Parathyroid adenoma (tissue), 2 donors: ENCODE data around the gene SLC7A5.

Experiments used
- H2AFZ ChIP-seq: fragments of 300-600 bp; sonication (generic); one replicate; pipeline ENCODE4 v1.7.0; 2017; ENCODE audit warnings: antibody characterized with exemption, mild to moderate bottlenecking
- H3K27ac ChIP-seq: fragments of 300-600 bp; sonication (generic); one replicate; pipeline ENCODE4 v1.7.0; 2017
- H3K27me3 ChIP-seq: fragments of 300-600 bp; sonication (generic); one replicate; pipeline ENCODE4 v1.7.0; 2017; ENCODE audit warnings: low read length; ENCODE audit not compliant: control insufficient read depth, insufficient read depth
- H3K36me3 ChIP-seq: fragments of 300-600 bp; sonication (generic); one replicate; pipeline ENCODE4 v1.7.0; 2017; ENCODE audit warnings: low read length; ENCODE audit not compliant: control insufficient read depth, insufficient read depth
- H3K4me1 ChIP-seq: fragments of 300-600 bp; sonication (generic); one replicate; pipeline ENCODE4 v1.7.0; 2017; ENCODE audit warnings: control low read depth
- H3K4me2 ChIP-seq: fragments of 300-600 bp; sonication (generic); one replicate; pipeline ENCODE4 v1.7.0; 2017; ENCODE audit warnings: low read length
- H3K4me3 ChIP-seq: fragments of 300-600 bp; sonication (generic); one replicate; pipeline ENCODE4 v1.7.0; 2017; ENCODE audit warnings: low read depth, low read length
- H3K79me2 ChIP-seq: fragments of 300-600 bp; sonication (generic); one replicate; pipeline ENCODE4 v1.7.0; 2017; ENCODE audit warnings: control low read depth
- H3K9ac ChIP-seq: fragments of 300-600 bp; sonication (generic); one replicate; pipeline ENCODE4 v1.7.0; 2017; ENCODE audit warnings: mild to moderate bottlenecking
- H3K9me3 ChIP-seq: fragments of 300-600 bp; sonication (generic); one replicate; pipeline ENCODE4 v1.7.0; 2017; ENCODE audit warnings: low read length; ENCODE audit not compliant: control insufficient read depth
- TF ChIP-seq, protein P1 (sequence below): fragments of 300-600 bp; sonication (generic); IDR thresholded peaks from one replicate; pipeline ENCODE4 v1.7.0; 2017; ENCODE audit warnings: antibody characterized with exemption, mild to moderate bottlenecking
- donor health status: primary hyperparathyroidism.

The SLC7A5 gene

GRCh38 chr16:87846705-87847466 lies 22.4 kb downstream of the SLC7A5 start:
- no peaks in the 10 kb centered on the region for H3K36me3 ChIP-seq
- no peak overlapping the region for H3K4me2 ChIP-seq
- no peaks in the 10 kb centered on the region for H3K27me3 ChIP-seq
- no peaks in the 10 kb centered on the region for H3K79me2 ChIP-seq
- H3K4me3 ChIP-seq = no peak overlapping the region
- no peaks in the 10 kb centered on the region for H3K9me3 ChIP-seq
- TF ChIP-seq, protein P1, sequence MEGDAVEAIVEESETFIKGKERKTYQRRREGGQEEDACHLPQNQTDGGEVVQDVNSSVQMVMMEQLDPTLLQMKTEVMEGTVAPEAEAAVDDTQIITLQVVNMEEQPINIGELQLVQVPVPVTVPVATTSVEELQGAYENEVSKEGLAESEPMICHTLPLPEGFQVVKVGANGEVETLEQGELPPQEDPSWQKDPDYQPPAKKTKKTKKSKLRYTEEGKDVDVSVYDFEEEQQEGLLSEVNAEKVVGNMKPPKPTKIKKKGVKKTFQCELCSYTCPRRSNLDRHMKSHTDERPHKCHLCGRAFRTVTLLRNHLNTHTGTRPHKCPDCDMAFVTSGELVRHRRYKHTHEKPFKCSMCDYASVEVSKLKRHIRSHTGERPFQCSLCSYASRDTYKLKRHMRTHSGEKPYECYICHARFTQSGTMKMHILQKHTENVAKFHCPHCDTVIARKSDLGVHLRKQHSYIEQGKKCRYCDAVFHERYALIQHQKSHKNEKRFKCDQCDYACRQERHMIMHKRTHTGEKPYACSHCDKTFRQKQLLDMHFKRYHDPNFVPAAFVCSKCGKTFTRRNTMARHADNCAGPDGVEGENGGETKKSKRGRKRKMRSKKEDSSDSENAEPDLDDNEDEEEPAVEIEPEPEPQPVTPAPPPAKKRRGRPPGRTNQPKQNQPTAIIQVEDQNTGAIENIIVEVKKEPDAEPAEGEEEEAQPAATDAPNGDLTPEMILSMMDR = no peak
- no peaks in the 10 kb centered on the region for H3K4me1 ChIP-seq
- H2AFZ ChIP-seq = no peak overlapping the region
- no peak overlapping the region for H3K9ac ChIP-seq
- no peak overlapping the region for H3K27ac ChIP-seq

GRCh38 chr16:87845807-87846619 lies 23.3 kb downstream of the SLC7A5 start:
- Histone ChIP-seq H3K4me3 (no peak overlapping the region), H3K9ac (no peak overlapping the region), H3K4me2 (no peak overlapping the region), H3K4me1 (no peaks in the 10 kb centered on the region), H3K9me3 (no peaks in the 10 kb centered on the region), H2AFZ (no peak overlapping the region), H3K27me3 (no peaks in the 10 kb centered on the region), H3K27ac (no peak overlapping the region), H3K79me2 (no peaks in the 10 kb centered on the region), H3K36me3 (no peaks in the 10 kb centered on the region)
- TF ChIP-seq, protein P1 = no peak

- no peaks in the 10 kb centered on the region for H3K27me3 ChIP-seq
- H3K9ac ChIP-seq = no peak overlapping the region
- no peaks in the 10 kb centered on the region for H3K4me1 ChIP-seq
- no peaks in the 10 kb centered on the region for H3K36me3 ChIP-seq
- H3K79me2 ChIP-seq = no peaks in the 10 kb centered on the region
- H3K27ac ChIP-seq = no peak overlapping the region
- no peak overlapping the region for H2AFZ ChIP-seq
- no peak overlapping the region for H3K4me3 ChIP-seq
- H3K4me2 ChIP-seq = no peak overlapping the region
- TF ChIP-seq, protein P1 = no peak
- H3K9me3 ChIP-seq = no peaks in the 10 kb centered on the region
Measured at GRCh38 chr16:87845213-87845612, 24.1 kb downstream of the SLC7A5 start.

DNA sequence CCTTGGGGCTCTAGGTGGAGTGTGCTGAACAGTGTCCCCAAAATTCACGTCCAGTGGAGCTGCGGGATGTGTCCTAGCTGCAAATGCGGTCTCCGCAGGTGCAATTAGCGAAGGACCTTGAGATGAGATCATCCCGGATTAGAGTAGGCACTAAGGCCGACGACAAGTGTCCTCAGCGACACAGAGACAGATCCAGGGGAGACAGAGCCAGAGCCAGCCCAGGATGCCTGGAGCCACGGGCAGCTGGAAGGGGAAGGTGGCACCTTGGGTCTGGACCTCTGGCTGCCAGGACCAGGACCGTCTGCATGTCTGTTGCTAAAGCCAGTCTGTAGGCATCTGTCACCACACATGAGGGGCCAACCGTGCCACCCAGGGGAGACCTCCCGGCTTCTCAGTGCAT lies 24.5 kb downstream of the SLC7A5 start:
- Histone ChIP-seq H3K4me3 (no peak overlapping the region), H3K27ac (no peak overlapping the region), H2AFZ (no peak overlapping the region), H3K4me2 (no peak overlapping the region), H3K36me3 (no peaks in the 10 kb centered on the region), H3K4me1 (no peaks in the 10 kb centered on the region), H3K9ac (no peak overlapping the region), H3K27me3 (no peaks in the 10 kb centered on the region), H3K79me2 (no peaks in the 10 kb centered on the region), H3K9me3 (no peaks in the 10 kb centered on the region)
- TF ChIP-seq, protein P1 = no peak
